Measurements from ENCODE around the gene MAT1A. TPM values are rescaled to one million over a fixed set of nuclear protein-coding genes. Genes with fewer than 3 reads are reported as not detected.

Gene MAT1A
- total RNA-seq (2022; extraction: Qiagen RNA extraction), result 0.03 to 0.10 TPM (median 0.07 TPM) in 4 of 5 replicates, not detected in the other

GRCh38 chr10:80289451-80290287 is at the start of gene MAT1A:
Gene MAT1A (minus strand): TSS chr10:80289658. CDS start chr10:80289423, 235 bp downstream.

Other genes starting within 250 kb of the MAT1A start
- 17.5 to 22.1 TPM (median 18.8 TPM) in 5 replicates for gene TMEM254, start 211.0 kb downstream of the MAT1A start, total RNA-seq (2022; extraction: Qiagen RNA extraction)
- gene PLAC9, start 156.9 kb downstream of the MAT1A start, total RNA-seq (2022; extraction: Qiagen RNA extraction), result 0.30 TPM in 1 of 5 replicates, not detected in the others
- gene ANXA11, start 84.1 kb downstream of the MAT1A start, total RNA-seq (2022; extraction: Qiagen RNA extraction), result 140 to 219 TPM (median 210 TPM) in 5 replicates
- not detected in 5 replicates for gene DYDC1, start 67.1 kb upstream of the MAT1A start, total RNA-seq (2022; extraction: Qiagen RNA extraction)
- gene DYDC2, start 67.1 kb upstream of the MAT1A start, total RNA-seq (2022; extraction: Qiagen RNA extraction), result 0.14 TPM in 1 of 5 replicates, not detected in the others
- gene PRXL2A, start 118.9 kb upstream of the MAT1A start, total RNA-seq (2022; extraction: Qiagen RNA extraction), result 43.5 to 46.9 TPM (median 44.0 TPM) in 5 replicates
- gene TSPAN14, start 164.7 kb upstream of the MAT1A start, total RNA-seq (2022; extraction: Qiagen RNA extraction), result 108 to 140 TPM (median 131 TPM) in 5 replicates
- gene SH2D4B, start 248.2 kb upstream of the MAT1A start, total RNA-seq (2022; extraction: Qiagen RNA extraction), result 0.03 TPM in 2 of 5 replicates, not detected in the others